A549 (cell line): Measurements from ENCODE around the gene ZFYVE27.

ENCODE experiments used
- EHMT2 ChIP-seq: fragments of 200-600 bp; sonication (generic); IDR thresholded peaks from 2 replicates; pipeline ENCODE4 v1.6.1; 2016; ENCODE audit warnings: antibody characterized with exemption, low read depth, mild to moderate bottlenecking, moderate library complexity
- JUN ChIP-seq, 2 experiments: fragments of >200 bp; sonication (Bioruptor Twin); formaldehyde crosslinking; IDR thresholded peaks; 2 replicates in 1 of 2; 3 replicates in 1 of 2; pipeline ENCODE4 v1.6.1; 2016 to 2017
- KDM1A ChIP-seq: fragments of 200-600 bp; sonication (generic); IDR thresholded peaks from 2 replicates; pipeline ENCODE4 v1.6.1; 2016; ENCODE audit warnings: low read depth, mild to moderate bottlenecking
- MAX ChIP-seq: IDR thresholded peaks from 2 replicates; pipeline ENCODE4 v1.6.1; 2012
- MAZ ChIP-seq: fragments of 150-350 bp; IDR thresholded peaks from 2 replicates; pipeline ENCODE4 v1.6.1; 2014; ENCODE audit warnings: antibody characterized with exemption, low read depth, low read length, borderline replicate concordance
- POLR2A ChIP-seq: IDR thresholded peaks from 2 replicates; pipeline ENCODE4 v1.6.1; 2012; ENCODE audit warnings: mild to moderate bottlenecking, low read length
- RCOR1 ChIP-seq: fragments of 150-350 bp; IDR thresholded peaks from 2 replicates; pipeline ENCODE4 v1.6.1; 2014; ENCODE audit warnings: antibody characterized with exemption, low read length, low read depth
- SMC3 ChIP-seq: fragments of >200 bp; sonication (Bioruptor Twin); formaldehyde crosslinking; IDR thresholded peaks from 3 replicates; pipeline ENCODE4 v1.6.1; 2018; ENCODE audit warnings: inconsistent platforms
- SREBF2 ChIP-seq: fragments of 450-650 bp; IDR thresholded peaks from 2 replicates; pipeline ENCODE4 v1.6.1; 2014; ENCODE audit warnings: mild to moderate bottlenecking, moderate library complexity
- TP53 ChIP-seq: fragments of 250-450 bp; sonication (Bioruptor Pico); IDR thresholded peaks from 2 replicates; pipeline ENCODE4 v1.5.0; 2021; ENCODE audit warnings: mild to moderate bottlenecking, moderate library complexity
- TF ChIP-seq, protein P1 (sequence below): fragments of >200 bp; sonication (Bioruptor Twin); formaldehyde crosslinking; IDR thresholded peaks from 3 replicates; pipeline ENCODE4 v1.5.1; 2016

- TF ChIP-seq, protein P1, sequence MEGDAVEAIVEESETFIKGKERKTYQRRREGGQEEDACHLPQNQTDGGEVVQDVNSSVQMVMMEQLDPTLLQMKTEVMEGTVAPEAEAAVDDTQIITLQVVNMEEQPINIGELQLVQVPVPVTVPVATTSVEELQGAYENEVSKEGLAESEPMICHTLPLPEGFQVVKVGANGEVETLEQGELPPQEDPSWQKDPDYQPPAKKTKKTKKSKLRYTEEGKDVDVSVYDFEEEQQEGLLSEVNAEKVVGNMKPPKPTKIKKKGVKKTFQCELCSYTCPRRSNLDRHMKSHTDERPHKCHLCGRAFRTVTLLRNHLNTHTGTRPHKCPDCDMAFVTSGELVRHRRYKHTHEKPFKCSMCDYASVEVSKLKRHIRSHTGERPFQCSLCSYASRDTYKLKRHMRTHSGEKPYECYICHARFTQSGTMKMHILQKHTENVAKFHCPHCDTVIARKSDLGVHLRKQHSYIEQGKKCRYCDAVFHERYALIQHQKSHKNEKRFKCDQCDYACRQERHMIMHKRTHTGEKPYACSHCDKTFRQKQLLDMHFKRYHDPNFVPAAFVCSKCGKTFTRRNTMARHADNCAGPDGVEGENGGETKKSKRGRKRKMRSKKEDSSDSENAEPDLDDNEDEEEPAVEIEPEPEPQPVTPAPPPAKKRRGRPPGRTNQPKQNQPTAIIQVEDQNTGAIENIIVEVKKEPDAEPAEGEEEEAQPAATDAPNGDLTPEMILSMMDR: no peak
- no peak for TF ChIP-seq TP53 (CRISPR knock-in tag)
- no peak for TF ChIP-seq MAX
- no peak for TF ChIP-seq RCOR1
- no peak for TF ChIP-seq JUN (IDR thresholded peaks at IDR 0.05)
- TF ChIP-seq EHMT2: no peak
- TF ChIP-seq MAZ: no peak
- TF ChIP-seq SREBF2: no peak
- TF ChIP-seq SMC3: no peak
- no peak for TF ChIP-seq POLR2A
- no peak for TF ChIP-seq KDM1A
These were observed 44.1 kb downstream of the ZFYVE27 start for GRCh38 chr10:97780841-97781617.
